IPS-15b (cell line): ENCODE data around the gene SLC11A2.
"Not testable (repeated sequence)": the region's sequence is repeated elsewhere in the genome, so short reads cannot be mapped to it uniquely, and the experiment has no call there.

Experiments
- H3K27me3 ChIP-seq: one replicate; pipeline ENCODE4 v1.6.1; 2013; ENCODE audit warnings: low read length; ENCODE audit not compliant: control insufficient read depth, insufficient read depth
- H3K36me3 ChIP-seq: one replicate; pipeline ENCODE4 v1.6.1; 2013; ENCODE audit warnings: low read length; ENCODE audit not compliant: control insufficient read depth, insufficient read depth
- H3K4me1 ChIP-seq: one replicate; pipeline ENCODE4 v1.6.1; 2013; ENCODE audit warnings: mild to moderate bottlenecking, low read length; ENCODE audit not compliant: control insufficient read depth, insufficient read depth
- H3K4me3 ChIP-seq: one replicate; pipeline ENCODE4 v1.5.1; 2013; ENCODE audit warnings: low read depth, low read length
- H3K9ac ChIP-seq: one replicate; pipeline ENCODE4 v1.6.1; 2013; ENCODE audit warnings: low read depth, mild to moderate bottlenecking, low read length
- H3K9me3 ChIP-seq: one replicate; pipeline ENCODE4 v1.6.1; 2013; ENCODE audit warnings: mild to moderate bottlenecking, low read length; ENCODE audit not compliant: control insufficient read depth, insufficient read depth

SLC11A2 gene

DNA sequence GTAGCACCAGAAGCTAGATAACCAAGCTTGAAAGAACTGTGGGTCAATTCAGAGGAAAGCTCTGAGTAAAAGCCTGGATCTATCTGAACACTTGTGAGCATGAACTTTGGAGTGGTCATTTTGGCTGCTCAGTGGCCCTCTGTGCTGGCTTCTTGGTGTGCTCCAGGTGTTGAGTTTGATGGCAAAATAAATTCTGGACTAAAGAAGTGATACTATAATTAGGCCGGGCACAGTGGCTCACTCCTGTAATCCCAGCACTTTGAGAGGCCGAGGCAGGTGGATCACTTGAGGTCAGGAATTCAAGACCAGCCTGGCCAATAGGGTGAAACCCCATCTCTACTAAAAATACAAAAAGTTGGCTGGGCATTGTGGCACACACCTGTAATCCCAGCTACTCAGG, 71.4 kb downstream of the SLC11A2 start:
- not testable (repeated sequence) for H3K36me3 ChIP-seq, H3K9me3 ChIP-seq, H3K27me3 ChIP-seq, H3K9ac ChIP-seq, H3K4me1 ChIP-seq, H3K4me3 ChIP-seq

DNA sequence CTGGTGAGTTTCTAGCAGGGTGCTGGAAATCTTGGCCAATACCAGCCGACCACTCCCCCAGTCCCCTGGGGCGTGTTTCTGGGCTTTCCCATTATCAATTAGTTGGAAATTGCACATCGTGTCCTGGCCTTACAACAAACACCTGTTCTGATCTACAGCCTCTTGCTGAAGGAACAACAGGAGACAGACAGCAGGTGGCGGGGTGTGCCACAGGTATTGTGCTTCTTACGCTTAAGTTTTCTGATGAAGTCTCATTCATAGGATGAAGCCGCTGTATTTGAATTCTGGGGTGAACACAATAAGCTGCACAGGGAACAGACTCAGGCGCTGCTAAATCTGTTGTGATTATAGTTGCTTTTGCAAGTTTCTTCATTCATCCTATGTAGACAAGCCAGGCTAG, 73.1 kb downstream of the SLC11A2 start:
- Histone ChIP-seq H3K36me3 (no peaks in the 10 kb centered on the region), H3K9ac (no peak overlapping the region), H3K27me3 (no peaks in the 10 kb centered on the region), H3K4me3 (no peak overlapping the region), H3K4me1 (no peaks in the 10 kb centered on the region), H3K9me3 (no peaks in the 10 kb centered on the region)

DNA sequence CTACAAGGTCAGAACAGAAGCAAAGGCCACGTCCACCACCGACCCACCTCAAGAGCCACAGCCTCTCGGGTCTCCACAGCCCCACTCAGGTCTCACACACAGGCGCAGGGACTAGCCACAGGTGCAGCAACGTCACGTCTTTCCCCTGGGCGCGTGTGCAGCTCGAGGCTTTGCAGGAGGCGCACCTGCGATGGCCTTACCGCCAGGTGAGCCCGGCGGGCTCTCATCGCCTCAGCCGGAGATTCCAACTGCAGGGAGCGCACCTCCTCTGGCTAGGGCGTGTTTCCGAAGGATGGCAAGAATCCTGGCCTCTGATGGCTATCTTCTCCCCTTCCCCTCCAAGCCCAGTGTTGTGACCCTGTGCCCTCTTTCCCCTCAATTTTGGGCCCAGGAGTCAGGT, 73.7 kb downstream of the SLC11A2 start, which contains the start of gene HIGD1C:
HIGD1C (plus strand) TSS at position 35 of the 400 bp plus-strand sequence. CDS start 1,455 bp downstream, outside the sequence.
- no peak within 1 kb of the TSS for H3K4me3 ChIP-seq
- no peaks in the 10 kb centered on the region for H3K27me3 ChIP-seq
- no peaks in the 10 kb centered on the region for H3K4me1 ChIP-seq
- H3K9ac ChIP-seq = no peak within 1 kb of the TSS
- H3K36me3 ChIP-seq = no peaks in the 10 kb centered on the region
- H3K9me3 ChIP-seq = no peaks in the 10 kb centered on the region

DNA sequence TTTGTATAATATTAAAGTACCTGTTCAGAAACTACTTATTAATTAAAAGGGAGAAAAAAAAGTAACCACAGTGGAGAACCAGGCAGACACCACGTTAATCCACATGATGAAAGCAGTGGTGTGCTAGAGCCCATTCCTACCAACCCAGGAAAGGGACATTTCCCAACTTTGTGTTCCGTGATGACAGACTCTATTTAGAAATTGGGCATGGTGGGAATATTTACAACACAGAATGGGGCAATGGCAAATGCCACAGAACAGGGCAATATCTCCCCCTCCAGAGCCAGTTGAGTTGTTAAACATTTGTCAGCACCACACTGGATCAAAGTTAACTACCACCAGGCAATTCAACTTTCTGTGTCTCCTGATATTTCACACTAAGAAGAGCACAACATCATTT, 75.1 kb downstream of the SLC11A2 start:
- Histone ChIP-seq H3K36me3 (no peaks in the 10 kb centered on the region), H3K9me3 (no peaks in the 10 kb centered on the region), H3K9ac (no peak overlapping the region), H3K4me1 (no peaks in the 10 kb centered on the region), H3K4me3 (no peak overlapping the region), H3K27me3 (no peaks in the 10 kb centered on the region)

DNA sequence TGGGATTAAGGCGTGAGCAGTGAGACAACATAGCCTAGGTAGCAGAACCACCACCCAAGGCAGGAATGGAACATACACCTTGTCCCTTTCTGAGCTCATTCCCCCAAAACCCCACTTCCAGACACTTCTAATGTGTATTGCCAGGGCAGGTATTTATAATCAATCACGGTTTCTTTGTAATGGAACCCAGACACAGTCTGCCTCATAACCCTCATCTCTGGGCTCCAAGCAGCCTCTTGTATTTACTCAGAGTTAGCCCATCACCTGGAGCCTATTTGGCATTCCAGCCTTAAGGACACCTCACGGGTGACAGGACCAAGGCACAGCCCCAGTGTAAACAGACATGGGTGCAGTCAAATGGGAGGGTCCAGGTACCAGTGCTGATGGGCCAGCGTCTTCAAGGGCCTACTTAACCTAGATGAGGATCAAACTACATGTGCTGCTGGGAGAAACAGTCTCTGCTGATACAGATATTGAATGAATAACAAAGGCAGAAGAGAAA, 76.3 kb downstream of the SLC11A2 start:
- no peaks in the 10 kb centered on the region for H3K27me3 ChIP-seq
- no peaks in the 10 kb centered on the region for H3K36me3 ChIP-seq
- no peak overlapping the region for H3K4me3 ChIP-seq
- no peaks in the 10 kb centered on the region for H3K4me1 ChIP-seq
- no peaks in the 10 kb centered on the region for H3K9me3 ChIP-seq
- no peak overlapping the region for H3K9ac ChIP-seq

DNA sequence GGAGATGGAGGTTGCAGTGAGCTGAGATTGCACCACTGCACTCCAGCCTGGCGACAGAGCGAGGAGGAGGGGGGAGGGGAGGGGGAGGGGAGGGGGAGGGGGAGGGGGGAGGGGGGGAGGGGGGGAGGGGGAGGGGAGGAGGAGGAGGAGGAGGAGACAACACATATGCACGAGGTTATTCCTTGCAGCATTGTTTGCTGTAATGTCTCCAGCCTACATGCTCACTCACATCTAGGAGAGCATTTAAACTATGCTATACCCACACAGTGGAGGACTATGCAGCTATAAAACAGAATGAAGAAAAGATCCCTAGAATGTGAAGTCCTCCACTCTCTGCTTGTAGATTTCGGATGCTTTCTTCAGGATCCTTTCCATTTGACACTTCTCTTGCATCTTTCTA, 77.4 kb downstream of the SLC11A2 start:
- Histone ChIP-seq H3K4me1 (no peaks in the 10 kb centered on the region), H3K9me3 (no peaks in the 10 kb centered on the region), H3K9ac (no peak overlapping the region), H3K36me3 (no peaks in the 10 kb centered on the region), H3K4me3 (no peak overlapping the region), H3K27me3 (no peaks in the 10 kb centered on the region)

DNA sequence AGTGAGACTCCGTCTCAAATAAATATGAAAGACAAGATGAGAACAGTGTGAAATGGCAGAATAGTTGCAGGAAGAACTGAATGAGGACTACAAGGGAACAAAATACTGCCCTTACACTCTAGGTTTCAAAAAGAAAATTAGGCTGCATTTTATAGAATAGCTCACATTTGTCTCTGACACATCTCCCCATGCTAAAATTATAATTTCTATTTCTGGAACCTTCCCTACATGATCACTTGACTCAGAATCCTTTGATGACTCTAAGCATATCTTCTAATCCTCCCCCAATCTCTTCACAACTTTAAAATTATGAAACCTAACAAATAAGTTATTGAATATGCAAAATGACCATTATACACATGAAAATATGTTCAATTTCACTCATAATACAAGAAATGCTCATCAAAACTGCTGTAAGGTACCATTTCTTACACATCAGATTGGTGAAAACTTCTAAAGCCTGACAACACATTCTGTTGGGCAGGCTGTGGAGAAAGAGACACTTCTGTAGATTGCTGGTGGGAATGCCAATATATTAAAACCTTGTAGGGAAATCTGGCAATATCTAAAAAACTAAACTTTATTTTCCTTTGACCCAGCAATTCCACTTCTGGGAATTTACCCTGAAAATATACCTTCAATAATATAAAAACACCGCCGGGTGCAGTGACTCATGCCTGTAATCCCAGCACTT, 78.1 kb downstream of the SLC11A2 start:
- no peaks in the 10 kb centered on the region for H3K4me1 ChIP-seq
- no peaks in the 10 kb centered on the region for H3K36me3 ChIP-seq
- H3K27me3 ChIP-seq = no peaks in the 10 kb centered on the region
- H3K9me3 ChIP-seq = no peaks in the 10 kb centered on the region
- H3K9ac ChIP-seq = no peak overlapping the region
- no peak overlapping the region for H3K4me3 ChIP-seq

DNA sequence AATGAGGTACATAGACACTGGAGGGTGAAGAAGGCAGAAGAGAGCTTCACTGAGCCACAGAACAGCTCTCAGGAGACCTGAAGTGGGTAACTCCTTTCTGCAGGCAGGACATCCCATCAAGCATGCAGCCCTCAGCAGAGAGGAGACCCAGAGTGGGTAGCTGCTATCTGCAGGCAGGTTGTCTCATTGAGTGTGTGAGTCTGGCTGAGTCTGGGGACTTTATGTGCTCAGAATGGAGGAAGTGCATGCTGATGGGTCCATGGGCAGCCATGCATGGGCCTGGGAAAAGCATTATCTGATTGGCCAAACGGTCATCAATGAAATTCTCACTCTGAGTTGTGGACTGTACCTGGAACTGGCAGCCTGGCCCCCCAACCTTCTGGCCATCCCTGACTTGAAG, 88.5 kb downstream of the SLC11A2 start:
- no peak overlapping the region for H3K4me3 ChIP-seq
- no peak overlapping the region for H3K9ac ChIP-seq
- no peaks in the 10 kb centered on the region for H3K27me3 ChIP-seq
- H3K9me3 ChIP-seq = no peaks in the 10 kb centered on the region
- no peaks in the 10 kb centered on the region for H3K36me3 ChIP-seq
- H3K4me1 ChIP-seq = no peaks in the 10 kb centered on the region

DNA sequence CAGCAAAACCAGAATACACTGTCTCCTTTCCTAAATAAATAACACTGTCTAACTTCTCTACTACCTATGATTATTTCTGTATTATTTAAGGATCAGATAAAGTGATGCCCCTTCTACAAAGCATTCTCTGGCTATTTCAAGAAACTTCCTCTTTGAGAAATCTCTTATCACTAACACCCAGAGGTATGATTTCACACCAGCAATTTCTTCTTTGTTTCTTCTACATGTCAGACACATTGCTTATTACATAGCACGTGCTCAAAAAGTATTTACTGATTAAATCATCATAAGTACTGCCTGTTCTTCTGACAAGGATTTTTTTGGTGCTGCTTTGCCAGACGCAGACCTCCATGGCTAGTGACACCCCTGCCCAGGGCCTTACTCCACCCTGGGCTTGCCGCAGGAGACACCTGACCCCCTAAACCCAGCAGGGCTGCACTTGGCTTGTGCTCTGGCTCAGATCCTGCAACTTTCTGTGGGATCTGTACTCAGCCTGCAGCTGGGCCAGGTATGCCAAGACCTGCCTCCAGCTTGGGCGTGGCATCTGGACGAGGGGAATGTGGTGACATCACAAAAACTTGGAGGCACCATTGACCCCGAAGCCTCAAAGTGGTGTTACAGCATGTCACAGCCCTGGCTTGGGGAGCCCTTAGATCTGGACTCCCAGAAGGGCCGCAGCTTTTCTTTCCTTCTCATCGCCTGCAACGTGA, 89.2 kb downstream of the SLC11A2 start:
- Histone ChIP-seq H3K9me3 (no peaks in the 10 kb centered on the region), H3K9ac (no peak overlapping the region), H3K4me1 (no peaks in the 10 kb centered on the region), H3K4me3 (no peak overlapping the region), H3K27me3 (no peaks in the 10 kb centered on the region), H3K36me3 (no peaks in the 10 kb centered on the region)

DNA sequence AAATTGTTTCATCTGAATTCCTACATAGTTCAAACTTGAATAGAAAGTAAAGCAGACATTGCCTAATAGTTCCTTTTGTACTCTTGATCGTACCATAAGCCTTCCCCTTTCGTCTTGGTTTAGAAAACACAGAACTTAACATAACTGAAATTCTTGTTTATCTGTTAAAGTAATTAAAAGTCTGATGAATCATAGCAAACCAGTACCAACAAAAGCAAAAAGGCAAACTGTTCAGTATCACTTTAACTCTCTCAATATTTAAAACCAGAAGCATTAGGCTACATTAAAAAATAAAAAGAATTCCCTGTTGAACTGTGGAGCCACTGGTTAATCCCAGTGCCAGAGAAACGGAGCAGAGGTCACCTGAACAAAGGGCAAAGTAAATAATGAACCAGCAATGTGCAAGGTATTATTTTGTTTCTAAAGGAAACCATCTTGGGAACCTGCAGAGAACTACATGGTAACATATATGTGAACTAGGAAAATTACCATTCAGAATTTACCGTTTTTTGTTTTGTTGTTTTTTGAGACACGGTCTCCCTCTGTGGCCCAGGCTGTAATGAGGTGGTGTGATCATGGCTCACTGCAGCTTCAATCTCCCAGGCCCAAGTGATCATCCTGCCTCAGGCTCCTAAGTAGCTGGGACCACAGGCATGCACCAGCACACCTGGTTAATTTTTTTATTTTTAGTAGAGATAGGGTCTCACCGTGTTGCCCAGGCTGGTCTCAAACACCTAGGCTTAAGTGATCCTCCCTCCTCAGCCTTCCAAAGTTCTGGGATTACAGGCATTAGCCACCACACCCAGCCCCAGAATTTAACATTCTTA, 91.0 kb downstream of the SLC11A2 start:
- no peak overlapping the region for H3K4me3 ChIP-seq

DNA sequence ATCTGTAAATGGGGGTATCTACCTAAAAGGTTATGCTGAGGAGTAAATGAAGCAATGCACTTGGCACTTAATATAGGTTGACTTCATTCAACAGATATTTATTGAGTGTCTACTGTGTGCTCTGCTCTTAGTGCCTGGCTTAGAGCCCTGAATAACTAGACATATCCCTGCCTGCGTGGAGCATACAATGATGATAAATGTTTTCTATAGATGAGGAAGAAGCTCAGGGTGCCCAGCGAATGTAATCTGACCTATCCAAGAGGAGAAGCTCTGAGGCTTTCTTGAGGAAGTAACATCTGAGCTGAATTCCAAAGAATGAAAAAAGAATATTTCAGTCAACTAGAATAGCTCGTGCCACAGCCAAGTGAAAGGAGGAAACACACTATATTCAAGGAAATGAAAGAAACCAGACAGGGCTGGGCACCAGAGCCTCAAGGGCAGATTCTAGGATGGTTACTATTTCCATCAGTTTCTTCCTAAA, 91.8 kb downstream of the SLC11A2 start:
- H3K4me3 ChIP-seq = no peak overlapping the region
- no peaks in the 10 kb centered on the region for H3K36me3 ChIP-seq
- H3K9ac ChIP-seq = no peak overlapping the region
- no peaks in the 10 kb centered on the region for H3K9me3 ChIP-seq
- no peaks in the 10 kb centered on the region for H3K4me1 ChIP-seq
- H3K27me3 ChIP-seq = no peaks in the 10 kb centered on the region

More for the DNA sequence above, 91.0 kb downstream of the SLC11A2 start:
- Histone ChIP-seq H3K9me3 (no peaks in the 10 kb centered on the region), H3K4me1 (no peaks in the 10 kb centered on the region), H3K27me3 (no peaks in the 10 kb centered on the region), H3K36me3 (no peaks in the 10 kb centered on the region), H3K9ac (no peak overlapping the region)
